HUES6 (cell line): ENCODE results near the gene C10orf67.
"Not testable (repeated sequence)": the region's sequence is repeated elsewhere in the genome, so short reads cannot be mapped to it uniquely, and the experiment has no call there.

Source experiments
- H3K27ac ChIP-seq: 2 replicates; pipeline ENCODE4 v1.7.0; 2013; ENCODE audit warnings: low read depth, mild to moderate bottlenecking, low read length, inconsistent platforms
- H3K27me3 ChIP-seq: 2 replicates; pipeline ENCODE4 v1.6.1; 2013; ENCODE audit warnings: low read length; ENCODE audit not compliant: control insufficient read depth, insufficient read depth
- H3K36me3 ChIP-seq: 2 replicates; pipeline ENCODE4 v1.6.1; 2013; ENCODE audit warnings: low read length; ENCODE audit not compliant: control insufficient read depth, insufficient read depth
- H3K4me1 ChIP-seq: 2 replicates; pipeline ENCODE4 v1.6.1; 2013; ENCODE audit warnings: low read length; ENCODE audit not compliant: control insufficient read depth, insufficient read depth
- H3K4me3 ChIP-seq: 2 replicates; pipeline ENCODE4 v1.5.1; 2013; ENCODE audit warnings: low read depth, low read length
- H3K9ac ChIP-seq: one replicate; pipeline ENCODE4 v1.6.1; 2013; ENCODE audit warnings: mild to moderate bottlenecking, low read length
- H3K9me3 ChIP-seq: 2 replicates; pipeline ENCODE4 v1.6.1; 2013; ENCODE audit warnings: low read depth, low read length; ENCODE audit not compliant: control insufficient read depth, insufficient read depth

Gene C10orf67

DNA sequence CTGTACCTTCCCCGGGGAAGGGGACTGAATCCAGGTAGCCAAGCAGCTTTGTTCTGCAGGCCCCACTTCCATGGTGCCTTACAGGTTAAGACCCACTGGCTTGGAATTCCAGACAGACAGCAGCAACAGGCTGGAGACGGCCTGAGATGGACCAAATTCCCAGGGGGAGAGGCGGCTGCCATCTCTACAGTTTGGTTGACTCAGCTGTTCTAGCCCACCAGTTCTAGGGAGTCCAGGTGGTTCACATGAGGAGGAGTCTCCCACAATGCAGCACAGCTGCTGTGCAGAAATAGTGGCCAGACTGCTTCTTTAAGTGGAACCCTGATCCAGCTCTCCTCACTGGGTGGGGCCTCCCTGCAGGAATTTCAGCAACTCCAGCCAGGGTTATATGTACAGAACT is 74.1 kb downstream of the C10orf67 start:
- Histone ChIP-seq H3K9me3 (peaks cover 21% of the 10 kb centered on the region), H3K4me3 (no peak overlapping the region), H3K4me1 (no peaks in the 10 kb centered on the region), H3K36me3 (no peaks in the 10 kb centered on the region), H3K27me3 (no peaks in the 10 kb centered on the region), H3K9ac (no peak overlapping the region), H3K27ac (no peak overlapping the region)

DNA sequence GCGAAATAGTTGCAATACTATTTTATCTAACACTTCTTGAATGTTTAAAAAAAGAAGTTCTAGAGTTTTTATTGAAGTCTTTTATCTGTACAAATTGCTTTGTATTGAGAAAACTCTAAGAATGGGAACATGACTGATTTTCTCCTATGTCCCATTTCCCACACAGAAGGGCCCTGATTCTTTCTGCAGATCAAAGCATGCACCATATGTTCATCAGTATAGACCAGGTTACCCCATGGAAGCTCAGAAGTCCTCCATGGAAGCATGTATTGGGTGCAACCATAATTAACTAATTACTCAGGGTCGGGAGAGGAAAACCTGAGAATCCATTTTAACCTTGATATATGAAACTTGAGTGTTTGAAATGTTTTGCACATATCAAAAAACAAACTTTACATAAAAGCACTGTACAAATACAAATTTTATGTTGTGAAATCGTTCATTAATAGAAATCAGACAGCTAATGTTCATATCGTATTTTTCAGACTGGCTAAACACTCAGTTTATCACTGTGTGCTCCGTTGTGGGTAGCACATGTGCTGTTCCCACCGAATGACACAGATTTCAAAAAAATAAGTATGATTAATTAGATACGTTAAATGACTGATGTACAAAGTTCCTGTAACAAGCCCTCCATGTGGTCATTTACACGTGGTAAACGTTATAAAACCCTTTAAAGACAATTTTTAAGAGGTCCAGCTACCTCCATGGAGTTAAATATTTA is 81.0 kb downstream of the C10orf67 start:
- Histone ChIP-seq H3K9me3 (no peaks in the 10 kb centered on the region), H3K4me1 (no peaks in the 10 kb centered on the region), H3K36me3 (no peaks in the 10 kb centered on the region), H3K27ac (no peak overlapping the region), H3K9ac (no peak overlapping the region), H3K4me3 (no peak overlapping the region), H3K27me3 (peaks cover 6% of the 10 kb centered on the region; the same call in 1 of the 2 replicates)

DNA sequence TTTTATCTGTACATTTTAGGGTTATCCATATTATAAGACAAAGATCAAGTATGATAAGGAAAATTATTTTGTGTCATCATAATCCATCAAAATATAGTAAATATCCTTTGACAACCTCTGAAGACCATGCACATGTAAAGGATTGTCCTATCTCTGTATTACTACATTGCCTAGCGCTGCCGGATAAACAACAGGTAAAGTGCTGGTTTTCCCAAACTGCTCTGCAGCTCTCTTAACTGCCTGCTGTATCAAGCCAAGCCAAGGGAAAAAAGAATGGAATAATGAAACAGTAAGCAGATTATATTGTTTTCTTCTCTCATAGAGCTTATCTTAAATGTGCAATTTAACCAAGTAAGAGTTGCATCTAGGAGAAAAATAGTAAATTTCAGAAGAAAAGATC is 81.7 kb downstream of the C10orf67 start:
- Histone ChIP-seq H3K36me3 (no peaks in the 10 kb centered on the region), H3K27me3 (peaks cover 6% of the 10 kb centered on the region; the same call in 1 of the 2 replicates)

GRCh38 chr10:23258516-23258915 is 86.1 kb downstream of the C10orf67 start:
- Histone ChIP-seq H3K4me1 (no peaks in the 10 kb centered on the region), H3K9ac (no peak overlapping the region), H3K4me3 (no peak overlapping the region), H3K9me3 (no peaks in the 10 kb centered on the region), H3K27me3 (0 out of 2 replicates have a peak, but pooled peaks cover 2% of the 10 kb centered on the region), H3K36me3 (no peaks in the 10 kb centered on the region), H3K27ac (no peak overlapping the region)

More for the DNA sequence above, 81.7 kb downstream of the C10orf67 start:
- Histone ChIP-seq H3K4me3 (no peak overlapping the region), H3K4me1 (no peaks in the 10 kb centered on the region), H3K27ac (no peak overlapping the region), H3K9me3 (no peaks in the 10 kb centered on the region), H3K9ac (no peak overlapping the region)

- H3K27ac ChIP-seq: no peak overlapping the region
- no peaks in the 10 kb centered on the region for H3K36me3 ChIP-seq
- H3K9me3 ChIP-seq: no peaks in the 10 kb centered on the region
- no peak overlapping the region for H3K4me3 ChIP-seq
- H3K27me3 ChIP-seq: no peaks in the 10 kb centered on the region
- no peaks in the 10 kb centered on the region for H3K4me1 ChIP-seq
- H3K9ac ChIP-seq: no peak overlapping the region
Measured at GRCh38 chr10:23253780-23254179, 90.8 kb downstream of the C10orf67 start.

- H3K4me1 ChIP-seq, H3K4me3 ChIP-seq, H3K9me3 ChIP-seq, H3K27ac ChIP-seq, H3K36me3 ChIP-seq, H3K9ac ChIP-seq, H3K27me3 ChIP-seq: not testable (repeated sequence)
Measured at GRCh38 chr10:23252859-23253258, 91.7 kb downstream of the C10orf67 start.

- H3K4me3 ChIP-seq, H3K9ac ChIP-seq, H3K27ac ChIP-seq, H3K9me3 ChIP-seq, H3K4me1 ChIP-seq, H3K36me3 ChIP-seq, H3K27me3 ChIP-seq: not testable (repeated sequence)
Measured at GRCh38 chr10:23241779-23242178, 102.8 kb downstream of the C10orf67 start.

DNA sequence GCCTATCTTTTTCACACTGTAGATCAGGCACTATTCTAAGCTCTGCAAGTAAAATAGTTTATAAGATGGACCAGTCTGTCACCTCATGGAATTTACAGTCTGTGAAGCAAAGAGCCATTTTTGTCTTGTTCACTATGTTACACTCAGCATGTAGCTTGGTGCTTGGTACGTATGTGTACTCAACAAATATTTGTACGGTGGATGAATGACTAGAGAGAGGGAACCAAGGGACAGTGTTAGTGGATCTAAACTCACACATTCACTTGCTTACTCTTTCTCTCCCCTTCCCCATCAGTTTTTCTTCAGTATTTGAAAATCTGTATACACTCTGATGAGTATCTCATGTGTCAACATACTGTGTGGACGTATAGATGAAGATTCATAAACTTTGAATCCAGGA is 106.6 kb downstream of the C10orf67 start:
- no peak overlapping the region for H3K4me3 ChIP-seq
- no peaks in the 10 kb centered on the region for H3K4me1 ChIP-seq
- H3K27ac ChIP-seq: no peak overlapping the region
- H3K27me3 ChIP-seq: no peaks in the 10 kb centered on the region
- no peak overlapping the region for H3K9ac ChIP-seq
- H3K36me3 ChIP-seq: no peaks in the 10 kb centered on the region
- no peaks in the 10 kb centered on the region for H3K9me3 ChIP-seq

- Histone ChIP-seq H3K4me1 (no peaks in the 10 kb centered on the region), H3K27ac (no peak overlapping the region), H3K36me3 (no peaks in the 10 kb centered on the region), H3K9me3 (no peaks in the 10 kb centered on the region), H3K27me3 (peaks cover 3% of the 10 kb centered on the region; the same call in 1 of the 2 replicates), H3K9ac (no peak overlapping the region), H3K4me3 (no peak overlapping the region)
Measured at GRCh38 chr10:23230582-23230981, 114.0 kb downstream of the C10orf67 start.

DNA sequence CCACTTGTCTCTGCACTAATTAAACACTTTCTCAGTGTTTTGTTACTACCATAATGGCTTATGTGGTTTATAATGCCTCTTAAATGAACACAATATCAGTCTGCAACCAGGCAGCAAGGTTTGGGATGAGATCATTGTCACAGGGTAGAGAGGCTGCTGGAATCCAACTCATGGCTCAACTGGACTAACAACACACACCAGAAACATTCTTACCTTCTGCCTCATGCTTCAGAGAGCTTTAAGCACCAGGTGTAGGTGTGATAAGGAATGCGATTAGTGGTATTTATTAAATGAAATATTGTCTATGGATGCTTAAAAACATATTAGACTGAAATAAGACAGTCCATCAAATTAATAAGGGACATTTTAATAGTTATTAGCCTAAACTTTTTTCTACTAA is 127.1 kb downstream of the C10orf67 start:
- Histone ChIP-seq H3K36me3 (no peaks in the 10 kb centered on the region), H3K9ac (no peak overlapping the region), H3K4me3 (no peak overlapping the region), H3K9me3 (no peaks in the 10 kb centered on the region), H3K4me1 (0 out of 2 replicates have a peak, but pooled peaks cover 1% of the 10 kb centered on the region), H3K27ac (no peak overlapping the region), H3K27me3 (0 out of 2 replicates have a peak, but pooled peaks cover 12% of the 10 kb centered on the region)

- H3K9me3 ChIP-seq: no peaks in the 10 kb centered on the region
- H3K27ac ChIP-seq: no peak overlapping the region
- peaks cover 62% of the 10 kb centered on the region for H3K27me3 ChIP-seq
- H3K4me1 ChIP-seq: 0 out of 2 replicates have a peak, but pooled peaks cover 3% of the 10 kb centered on the region
- H3K9ac ChIP-seq: no peak overlapping the region
- no peaks in the 10 kb centered on the region for H3K36me3 ChIP-seq
- no peak overlapping the region for H3K4me3 ChIP-seq
Measured at GRCh38 chr10:23205972-23206642, 138.5 kb downstream of the C10orf67 start.
